Tibial artery (tissue), 4 donors: ENCODE measurements around the gene ZBTB34.

Experiments
- DNase-seq, 2 donors: peaks; one replicate each; pipeline ENCODE4 v3.0.0-alpha.2; 2019
- H3K27ac ChIP-seq, 2 donors: fragments of 200-600 bp; sonication (generic) in 1 of 2; 1 replicate in 1 of 2; 2 replicates in 1 of 2; pipeline ENCODE4 v1.5.1; 2018 to 2019; ENCODE audit warnings: mild to moderate bottlenecking in 1 of 2
- H3K27me3 ChIP-seq, 2 donors: fragments of 200-600 bp; sonication (generic) in 1 of 2; one replicate each; pipeline versions ENCODE4 v1.5.1 to v1.6.0; 2016 to 2019
- H3K36me3 ChIP-seq, 3 donors: fragments of 200-600 bp; sonication (generic) in 2 of 3; one replicate each; pipeline ENCODE4 v1.5.1; 2016 to 2019; ENCODE audit warnings: mild to moderate bottlenecking in 2 of 3
- H3K4me1 ChIP-seq, 4 donors: fragments of 200-600 bp; sonication (generic) in 2 of 4; 1 replicate in 3 of 4; 2 replicates in 1 of 4; pipeline ENCODE4 v1.5.1; 2016 to 2019
- H3K4me3 ChIP-seq, 2 donors: fragments of 200-600 bp; sonication (generic) in 1 of 2; 1 replicate in 1 of 2; 2 replicates in 1 of 2; pipeline ENCODE4 v1.5.1; 2018 to 2019; ENCODE audit warnings: mild to moderate bottlenecking in 2 of 2
- H3K9me3 ChIP-seq, 3 donors: fragments of 200-600 bp; sonication (generic) in 1 of 3; one replicate each; pipeline ENCODE4 v1.5.1; 2016 to 2019
- CTCF ChIP-seq, 2 experiments: fragments of 200-600 bp in 1 of 2; fragments of 450-650 bp in 1 of 2; IDR thresholded peaks; one replicate each; pipeline ENCODE4 v1.5.1; 2017 to 2019; ENCODE audit warnings: antibody characterized with exemption in 2 of 2, mild to moderate bottlenecking in 1 of 2, moderate library complexity in 1 of 2
- intact Hi-C: fragments of 100-400 bp; cut with DNase I; formaldehyde crosslinking; loops from one replicate; pipeline ENCODE4 v1.15.0; 2023; ENCODE audit warnings: low total_unique reads

The ZBTB34 gene

GRCh38 chr9:126838055-126838811 is 22.2 kb upstream of the ZBTB34 start:
- no peak for TF ChIP-seq CTCF (IDR thresholded peaks at IDR 0.05)
- H3K9me3 ChIP-seq: no peaks in the 10 kb centered on the region
- H3K36me3 ChIP-seq: peaks cover 23 to 41% (median 33%) of the 10 kb centered on the region in 3 donors
- no peaks in the 10 kb centered on the region for H3K27me3 ChIP-seq
- H3K27ac ChIP-seq: no peak overlapping the region
- no peaks in the 10 kb centered on the region for H3K4me1 ChIP-seq
- intact Hi-C loops: no loop called here
- H3K4me3 ChIP-seq: no peak overlapping the region
- no peak for DNase-seq

DNA sequence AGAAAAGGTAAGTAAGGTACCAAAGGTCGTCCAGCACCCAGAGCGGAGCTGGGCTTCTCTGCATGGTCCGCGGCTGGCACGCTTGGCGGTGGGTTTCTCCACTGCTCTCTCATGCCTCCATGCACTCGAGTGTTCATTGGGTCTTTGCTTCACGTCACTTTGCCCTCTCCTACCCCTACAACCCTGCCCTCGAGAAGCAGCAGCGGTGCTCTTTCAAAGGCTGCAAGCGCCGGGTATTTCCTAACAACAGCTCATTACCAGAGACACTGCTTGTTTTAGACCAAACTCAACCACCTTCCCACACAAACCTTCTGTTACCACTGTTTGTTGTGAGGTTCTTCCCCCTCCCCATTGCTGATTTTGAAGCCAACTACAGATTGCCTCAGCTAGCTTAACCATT is 21.5 kb upstream of the ZBTB34 start:
- H3K4me3 ChIP-seq: no peak overlapping the region
- no peaks in the 10 kb centered on the region for H3K4me1 ChIP-seq
- H3K36me3 ChIP-seq: peaks cover 16 to 34% (median 27%) of the 10 kb centered on the region in 3 donors
- H3K27me3 ChIP-seq: no peaks in the 10 kb centered on the region
- H3K27ac ChIP-seq: no peak overlapping the region
- no peak for DNase-seq
- intact Hi-C loops: no loop called here
- no peak for TF ChIP-seq CTCF (IDR thresholded peaks at IDR 0.05)
- H3K9me3 ChIP-seq: no peaks in the 10 kb centered on the region

DNA sequence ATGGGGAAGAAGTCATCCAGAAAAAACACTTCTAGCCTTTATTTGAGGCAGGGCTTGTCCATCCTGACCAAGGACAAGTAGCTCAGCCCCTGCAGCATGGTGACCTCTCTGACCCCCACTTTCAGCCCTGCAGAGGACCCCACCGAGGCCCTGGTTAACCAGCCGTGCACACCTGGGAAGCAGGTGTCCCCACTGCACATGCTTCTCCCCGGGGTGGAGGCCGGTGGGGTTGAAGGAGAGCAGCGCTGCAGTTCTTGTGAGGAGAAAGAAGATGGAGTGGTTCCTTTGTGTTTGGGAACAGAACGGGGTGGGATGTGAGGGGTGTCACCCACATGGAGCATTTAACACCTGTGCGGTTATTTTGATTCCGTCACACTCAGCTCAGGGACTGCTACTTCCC is 21.1 kb upstream of the ZBTB34 start:
- no peaks in the 10 kb centered on the region for H3K9me3 ChIP-seq
- H3K4me1 ChIP-seq: no peaks in the 10 kb centered on the region
- H3K27ac ChIP-seq: no peak overlapping the region
- peaks cover 15 to 30% (median 22%) of the 10 kb centered on the region in 3 donors for H3K36me3 ChIP-seq
- DNase-seq: no peak
- H3K4me3 ChIP-seq: no peak overlapping the region
- intact Hi-C loops: no loop called here
- no peaks in the 10 kb centered on the region for H3K27me3 ChIP-seq
- TF ChIP-seq CTCF (IDR thresholded peaks at IDR 0.05): no peak

- no peaks in the 10 kb centered on the region for H3K9me3 ChIP-seq
- H3K4me3 ChIP-seq: no peak overlapping the region
- intact Hi-C loops: no loop called here
- H3K27ac ChIP-seq: no peak overlapping the region
- TF ChIP-seq CTCF (IDR thresholded peaks at IDR 0.05): no peak
- peaks cover 5 to 16% (median 9%) of the 10 kb centered on the region in 3 donors for H3K36me3 ChIP-seq
- H3K4me1 ChIP-seq: no peaks in the 10 kb centered on the region
- DNase-seq: peak in 1 of 2 donors; percentile 42
- H3K27me3 ChIP-seq: no peaks in the 10 kb centered on the region
Observed at GRCh38 chr9:126842220-126842842, 18.1 kb upstream of the ZBTB34 start.

GRCh38 chr9:126842977-126843799 is 17.3 kb upstream of the ZBTB34 start:
- no peak overlapping the region for H3K27ac ChIP-seq
- no peaks in the 10 kb centered on the region for H3K4me1 ChIP-seq
- no peaks in the 10 kb centered on the region for H3K9me3 ChIP-seq
- peaks cover 5 to 14% (median 6%) of the 10 kb centered on the region in 3 donors for H3K36me3 ChIP-seq
- DNase-seq: peak in 1 of 2 donors; percentile 46
- H3K27me3 ChIP-seq: no peaks in the 10 kb centered on the region
- H3K4me3 ChIP-seq: no peak overlapping the region
- no peak for TF ChIP-seq CTCF (IDR thresholded peaks at IDR 0.05)
- intact Hi-C loops: no loop called here
